ENCODE results near the gene TNFRSF14. TPM values are rescaled to one million over a fixed set of nuclear protein-coding genes. Genes with fewer than 3 reads are reported as not detected.

The TNFRSF14 gene
- total RNA-seq, 1 donor from 2014 or later, result 177 TPM

DNA sequence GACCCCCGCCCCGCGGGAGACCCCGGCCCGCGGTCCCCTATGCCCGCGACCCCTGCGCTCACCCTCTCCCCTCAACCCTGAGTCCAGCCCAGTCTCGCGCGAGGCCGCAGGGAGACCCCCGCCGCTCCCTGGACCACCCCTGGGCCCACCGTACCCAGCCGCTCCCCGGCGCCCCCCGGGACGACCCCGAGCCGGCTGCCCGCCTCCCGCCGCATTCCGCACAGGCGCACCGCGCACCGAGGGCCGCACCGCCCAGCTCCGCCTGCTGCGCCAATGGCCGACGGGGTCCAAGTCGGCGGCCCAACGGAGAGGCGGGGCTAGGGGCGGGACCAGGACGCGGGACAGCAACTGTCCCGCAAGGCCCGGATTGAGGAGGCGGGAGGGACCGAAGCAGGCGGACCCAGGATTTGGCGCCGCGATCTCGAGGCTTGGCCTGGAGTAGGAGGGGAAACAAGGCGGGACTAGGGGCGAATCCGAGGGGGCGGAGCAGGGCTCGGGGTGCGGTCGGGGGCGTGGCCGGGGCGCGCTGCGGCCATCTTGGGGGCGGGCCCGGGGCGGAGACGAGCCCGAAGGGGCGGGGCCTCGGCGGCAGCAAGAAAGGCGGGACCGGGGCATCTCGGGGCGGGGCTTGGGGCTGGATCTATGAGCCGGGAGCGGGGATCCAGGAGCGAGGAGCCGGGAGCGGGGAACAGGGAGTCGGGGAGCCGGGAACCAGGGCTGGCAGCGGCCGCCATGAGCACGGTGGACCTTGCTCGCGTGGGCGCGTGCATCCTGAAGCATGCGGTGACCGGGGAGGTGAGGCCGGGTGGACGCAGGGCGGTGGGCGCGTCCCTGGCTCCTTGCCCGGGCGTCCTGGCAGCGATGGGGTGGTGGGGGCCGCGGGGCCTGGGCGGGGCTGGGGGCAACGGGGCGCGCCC is 30.2 kb downstream of the TNFRSF14 start, which contains the start of gene PRXL2B:
PRXL2B (plus strand) TSS at position 624 of the 917 bp plus-strand sequence; CDS start at position 733, 109 bp downstream.
- peak; percentile 100 for DNase-seq (ENCODE audit: low read depth in 2 of 2)

DNA sequence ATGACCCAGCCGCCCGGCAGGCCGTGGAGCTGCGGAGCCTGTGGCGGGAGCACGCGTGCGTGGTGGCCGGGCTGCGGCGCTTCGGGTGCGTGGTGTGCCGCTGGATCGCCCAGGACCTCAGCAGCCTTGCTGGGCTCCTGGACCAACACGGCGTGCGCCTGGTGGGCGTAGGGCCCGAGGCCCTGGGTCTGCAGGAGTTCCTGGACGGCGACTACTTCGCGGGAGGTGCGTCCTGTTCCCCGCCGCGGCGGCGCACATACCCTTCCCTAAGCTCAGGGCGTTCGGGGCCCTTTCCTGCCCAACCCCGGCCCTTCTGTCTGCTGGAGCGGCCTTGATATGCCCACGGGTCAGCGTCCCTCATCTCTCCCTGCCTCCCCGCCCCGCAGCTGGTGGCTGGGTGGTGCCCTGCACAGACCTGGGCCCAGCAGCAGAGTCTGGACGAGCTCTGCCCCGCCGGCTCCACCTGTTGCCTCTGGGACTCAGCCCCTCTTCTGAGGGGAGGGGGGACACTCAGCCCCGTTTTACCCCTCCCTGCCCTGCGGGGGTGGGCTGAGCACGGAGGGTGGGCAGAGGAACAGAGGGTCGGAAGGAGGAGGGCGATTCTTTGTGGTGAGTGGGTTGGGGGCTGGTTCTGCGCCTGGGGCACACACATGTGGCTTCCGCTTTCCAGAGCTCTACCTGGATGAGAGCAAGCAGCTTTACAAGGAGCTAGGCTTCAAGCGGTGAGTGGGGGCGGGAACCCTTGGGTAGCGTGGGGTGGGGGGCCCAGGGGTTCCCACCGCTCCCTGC is 31.1 kb downstream of the TNFRSF14 start:
- peak in 1 of 2 donors; percentile 42 for DNase-seq (ENCODE audit: low read depth in 2 of 2)

DNA sequence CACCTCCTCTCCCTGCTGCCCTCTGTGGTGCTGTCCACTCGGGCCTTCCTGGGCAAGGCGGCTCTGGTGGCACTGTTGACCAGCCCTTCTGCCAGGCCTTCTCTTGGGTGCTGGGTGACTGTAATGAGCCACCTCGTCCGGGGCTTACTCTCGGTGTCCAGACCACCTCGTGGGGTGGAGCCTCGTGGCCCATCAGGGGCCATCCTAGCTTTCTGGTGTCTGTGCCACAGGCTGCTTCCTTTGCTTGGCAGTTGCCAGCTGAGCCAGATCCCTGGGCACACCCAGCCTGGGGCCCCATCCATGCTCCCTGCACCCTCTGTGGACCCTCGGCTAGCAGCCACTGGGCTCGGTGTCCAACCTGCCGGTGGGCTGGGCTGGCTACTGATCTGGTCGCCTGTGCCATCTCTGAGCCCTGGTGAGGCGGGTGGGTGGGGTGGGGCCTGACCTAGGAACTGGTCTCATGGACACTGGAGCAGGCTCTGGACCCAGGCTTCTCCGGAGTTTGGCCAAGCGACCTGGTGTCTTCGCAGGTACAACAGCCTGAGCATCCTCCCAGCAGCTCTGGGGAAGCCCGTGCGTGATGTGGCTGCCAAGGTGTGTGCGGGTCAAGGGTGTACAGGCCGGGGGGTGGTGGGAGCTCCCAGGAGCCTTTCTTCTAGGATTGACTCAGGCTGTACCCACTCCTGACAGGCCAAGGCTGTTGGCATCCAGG is 31.8 kb downstream of the TNFRSF14 start:
- DNase-seq (ENCODE audit: low read depth in 2 of 2), result no peak

DNA sequence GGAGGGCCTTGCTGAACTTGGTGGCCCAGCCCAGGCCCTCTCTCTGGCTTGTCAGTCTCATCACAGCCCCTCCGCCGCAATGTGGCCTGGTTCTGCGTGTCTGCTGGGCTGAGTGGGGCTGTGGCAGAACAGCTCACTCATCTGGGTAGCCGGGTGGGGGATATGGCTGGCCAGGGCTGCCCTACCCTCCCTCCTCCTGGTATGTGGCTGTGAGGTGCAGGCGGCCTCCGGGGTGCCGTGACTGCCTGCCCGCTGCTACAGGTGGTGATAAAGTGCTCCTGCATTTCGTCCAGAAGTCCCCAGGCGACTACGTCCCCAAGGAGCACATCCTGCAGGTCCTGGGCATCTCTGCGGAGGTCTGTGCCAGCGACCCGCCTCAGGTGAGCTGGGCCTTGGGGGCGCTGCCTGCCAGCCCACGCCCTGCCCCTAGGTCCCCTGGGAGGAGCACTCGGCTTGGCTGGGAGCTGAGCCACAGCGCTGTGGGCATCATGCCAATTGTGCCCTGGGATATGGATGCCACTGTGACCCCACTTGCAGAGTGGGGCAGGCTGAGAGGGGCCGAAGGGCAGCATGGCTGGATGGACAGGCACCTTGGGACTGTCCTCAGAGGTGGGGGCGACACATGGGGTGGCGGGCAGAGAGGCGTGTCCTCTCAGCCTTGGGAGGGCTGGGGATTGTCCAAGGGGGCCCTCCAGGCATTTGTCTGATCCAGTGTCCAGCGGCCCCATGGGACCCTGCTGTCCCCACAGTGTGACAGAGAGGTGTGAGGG is 32.7 kb downstream of the TNFRSF14 start:
- no peak for DNase-seq (ENCODE audit: low read depth in 2 of 2)

DNA sequence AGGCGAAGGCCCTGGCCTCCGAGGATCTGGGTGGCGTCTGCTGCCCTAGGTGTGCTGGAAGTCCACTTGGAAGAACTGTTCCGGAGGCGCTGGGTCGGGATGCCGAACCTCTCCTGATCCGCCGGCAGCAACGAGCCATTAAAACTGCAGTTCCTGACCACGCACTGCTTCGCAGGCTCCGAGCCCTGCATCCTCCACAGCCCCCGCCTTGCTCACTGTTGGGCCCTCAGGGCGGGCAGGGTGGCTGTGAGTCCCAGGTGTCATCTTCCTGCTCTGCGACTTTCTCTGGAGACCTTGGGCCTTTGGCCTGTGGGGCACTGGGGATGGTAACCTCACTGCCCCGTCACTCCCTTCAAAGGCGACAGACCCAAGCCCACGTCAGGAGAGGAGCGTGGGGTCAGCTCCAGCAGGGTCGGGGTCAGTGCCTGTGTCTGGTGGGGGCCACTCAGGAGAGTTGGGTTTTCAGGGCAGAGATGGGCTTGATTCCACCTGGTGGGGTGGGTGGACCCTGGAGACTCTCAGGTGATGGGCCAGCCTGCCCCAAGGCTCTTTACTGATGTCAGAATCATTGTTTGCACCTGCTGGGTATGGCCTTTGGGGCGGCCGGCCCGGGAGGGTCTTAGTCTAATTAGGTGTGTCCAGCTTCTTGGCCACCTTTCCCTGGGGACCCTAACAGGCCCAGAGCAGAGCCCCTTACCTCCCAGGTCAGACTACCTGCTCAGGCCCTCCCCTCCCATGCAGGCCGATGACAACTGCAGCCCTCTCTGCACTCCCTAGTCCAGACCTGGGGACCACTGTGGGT is 33.5 kb downstream of the TNFRSF14 start:
- no peak for DNase-seq (ENCODE audit: low read depth in 2 of 2)

DNA sequence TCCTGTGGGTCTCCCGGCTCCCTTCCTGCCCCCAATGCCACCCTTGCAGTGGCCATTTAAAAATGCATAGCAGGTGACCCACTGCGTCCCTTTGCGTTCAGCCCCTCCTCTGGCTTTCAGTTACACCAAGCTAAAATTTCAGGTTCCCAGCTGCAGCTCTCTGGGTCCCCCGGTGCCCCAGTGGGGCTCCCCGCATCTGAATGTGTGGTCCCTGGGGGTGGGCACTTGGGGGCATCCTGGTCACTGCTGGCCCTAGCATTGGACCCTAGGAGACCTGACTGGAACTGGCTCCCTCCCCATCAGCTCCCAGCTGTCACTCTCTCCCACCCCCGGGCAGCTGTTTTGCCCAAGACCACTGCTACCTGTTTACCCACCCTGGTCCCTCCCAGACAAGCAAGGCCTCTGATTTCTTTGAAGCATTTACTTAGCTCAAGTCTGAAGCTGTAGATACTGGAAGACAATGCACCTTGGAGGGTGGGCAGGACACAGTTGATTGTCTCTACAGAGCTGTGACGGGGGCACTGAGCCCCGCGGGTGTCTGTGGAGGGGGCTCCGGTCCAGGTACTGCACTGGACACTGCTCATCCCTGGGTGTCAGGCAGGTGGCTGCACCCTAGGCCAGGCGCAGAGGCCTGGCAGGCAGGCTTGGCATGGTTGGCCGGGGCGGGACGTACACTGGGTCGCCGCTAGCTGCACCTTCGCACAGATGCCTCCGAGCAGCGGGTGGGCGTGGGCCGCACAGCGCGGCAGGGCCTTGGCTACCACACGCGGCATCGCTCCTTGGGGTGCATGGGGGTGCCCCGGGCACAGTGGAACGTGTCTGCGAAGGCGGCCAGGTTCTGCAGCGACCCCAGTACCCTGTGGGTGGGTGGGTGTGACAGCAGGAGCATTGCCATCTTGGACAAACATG is 34.3 kb downstream of the TNFRSF14 start:
- DNase-seq (ENCODE audit: low read depth in 2 of 2), result no peak

DNA sequence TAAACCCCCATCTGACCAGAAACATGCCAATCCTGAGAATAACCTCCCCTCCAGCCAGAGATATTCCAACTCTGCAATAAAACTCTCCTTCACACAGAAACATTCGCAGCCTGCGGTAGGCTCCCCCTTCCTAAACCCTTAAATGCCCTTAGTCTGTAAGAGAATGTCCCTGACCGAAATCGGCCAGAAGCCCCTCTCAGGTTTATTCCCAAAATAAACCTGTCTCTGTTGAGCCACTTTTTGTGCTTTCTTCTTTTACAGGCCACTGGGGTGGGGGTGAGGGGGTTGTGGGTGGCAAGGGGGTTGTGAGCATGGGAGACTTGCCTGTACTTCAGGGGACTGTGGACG is 35.0 kb downstream of the TNFRSF14 start:
- no peak for DNase-seq (ENCODE audit: low read depth in 2 of 2)

DNA sequence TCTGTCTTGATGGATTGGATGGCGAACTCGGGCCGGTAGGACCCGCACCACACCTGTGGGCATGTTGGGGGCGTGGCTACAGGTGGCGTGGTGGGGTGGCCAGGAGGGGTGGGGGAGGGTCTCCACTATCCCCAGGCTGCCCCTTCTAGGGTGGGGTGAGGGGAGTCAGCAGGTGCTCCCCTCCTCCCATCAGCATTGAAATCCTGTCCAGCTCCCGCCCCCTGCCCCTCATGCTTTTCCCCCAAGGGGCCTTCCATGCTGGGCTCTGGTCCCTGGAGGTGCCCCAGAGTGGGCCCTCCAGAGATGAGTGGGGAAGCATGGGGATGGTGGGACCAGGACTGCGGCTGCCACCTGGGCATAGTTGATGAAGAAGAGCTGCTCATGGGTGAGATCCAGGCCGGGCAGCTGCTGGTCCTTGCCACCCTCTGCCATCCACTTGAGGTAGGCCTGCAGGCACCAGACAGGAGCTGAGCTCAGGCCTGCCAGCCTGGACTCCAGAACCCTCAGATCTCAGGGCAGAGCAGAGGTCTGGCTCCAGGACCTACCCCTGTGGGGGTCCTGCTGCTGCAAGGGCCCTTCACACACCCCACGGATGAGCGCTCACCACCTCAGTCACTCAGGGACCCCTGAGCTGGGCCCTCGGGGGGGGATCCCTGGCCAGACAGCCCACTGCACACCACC is 35.5 kb downstream of the TNFRSF14 start:
- no peak for DNase-seq (ENCODE audit: low read depth in 2 of 2)

DNA sequence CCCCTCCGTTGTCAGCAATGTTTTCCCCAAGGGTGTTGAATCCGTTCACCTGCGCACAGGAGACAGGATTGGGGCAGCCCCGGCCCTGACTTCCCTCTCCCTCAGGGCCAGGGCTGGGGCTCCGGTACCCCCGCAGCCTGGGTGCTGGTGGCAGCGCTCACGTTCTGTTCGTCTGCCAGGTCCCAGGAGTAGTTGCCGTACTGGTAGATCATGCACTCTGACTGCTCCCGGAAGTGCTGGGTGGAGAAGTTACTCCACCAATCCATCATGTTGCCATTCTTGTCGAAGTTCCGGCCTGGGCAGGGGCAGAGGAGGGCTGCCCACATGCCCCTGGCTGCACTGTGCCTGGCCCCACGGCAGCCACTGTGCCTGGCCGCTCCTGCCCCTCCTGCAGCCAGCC is 36.5 kb downstream of the TNFRSF14 start:
- DNase-seq (ENCODE audit: low read depth in 2 of 2), result peak in 1 of 2 donors; percentile 29

DNA sequence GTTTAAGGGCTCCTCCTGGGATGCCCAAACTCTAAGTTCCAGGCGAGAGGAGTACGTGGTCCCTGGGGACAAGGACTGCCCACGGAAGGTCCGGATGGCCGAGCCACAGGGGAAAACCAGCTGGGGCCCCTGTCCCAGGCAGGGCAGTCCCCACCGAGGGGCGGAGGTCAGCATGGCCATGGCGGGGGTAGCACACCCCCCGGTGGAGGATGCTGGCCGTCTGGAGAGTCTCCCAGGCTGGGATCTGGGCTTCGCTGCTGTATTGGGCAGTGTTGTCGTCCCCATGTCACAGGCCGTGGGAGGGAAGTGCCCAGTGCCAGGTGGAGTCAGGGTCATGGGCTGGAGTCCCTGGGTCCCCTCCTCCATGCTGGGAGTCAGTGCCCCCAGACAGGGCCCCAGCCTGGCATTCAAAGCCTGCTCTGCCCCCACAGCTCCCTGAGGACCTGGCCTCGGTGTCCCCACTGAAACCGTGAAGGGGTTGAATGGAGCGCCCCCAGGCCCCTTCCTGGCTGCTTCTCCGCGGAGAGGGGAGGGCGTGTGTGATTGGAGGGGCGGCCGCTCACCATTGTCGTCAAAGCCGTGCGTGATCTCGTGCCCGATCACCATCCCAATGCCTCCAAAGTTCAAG is 37.2 kb downstream of the TNFRSF14 start:
- no peak for DNase-seq (ENCODE audit: low read depth in 2 of 2)

DNA sequence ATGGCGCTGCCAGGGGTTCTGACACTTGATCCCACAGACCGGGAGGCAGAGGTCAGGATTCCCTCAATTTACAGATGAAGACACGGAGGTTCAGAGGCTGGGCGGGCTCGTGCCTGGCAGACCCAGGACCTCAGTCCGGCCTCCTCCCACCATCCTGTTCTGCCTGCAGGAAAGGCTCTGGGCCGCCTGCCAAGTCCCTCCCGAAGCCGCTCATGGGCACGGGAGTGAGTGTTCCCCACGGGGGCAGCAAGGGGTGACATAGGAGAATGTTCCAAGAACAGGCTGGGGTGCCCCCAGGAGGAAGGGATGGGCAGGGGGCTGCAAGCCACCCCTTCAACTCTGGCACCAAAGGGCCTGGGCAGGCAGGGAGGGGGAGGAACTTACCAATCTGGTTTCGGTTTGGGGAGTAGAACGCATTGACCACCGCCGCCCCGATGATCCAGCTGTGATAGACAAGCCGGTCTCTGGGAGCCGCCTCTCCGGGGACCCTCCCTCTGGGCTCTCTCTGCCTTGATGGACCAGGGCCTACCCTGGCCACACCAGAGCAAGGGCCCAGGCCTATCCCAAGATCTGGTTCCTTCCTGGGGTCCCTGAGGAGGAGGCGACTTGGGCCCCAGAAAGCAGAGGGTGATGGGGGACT is 38.0 kb downstream of the TNFRSF14 start:
- DNase-seq (ENCODE audit: low read depth in 2 of 2), result peak; percentile 61 to 78

DNA sequence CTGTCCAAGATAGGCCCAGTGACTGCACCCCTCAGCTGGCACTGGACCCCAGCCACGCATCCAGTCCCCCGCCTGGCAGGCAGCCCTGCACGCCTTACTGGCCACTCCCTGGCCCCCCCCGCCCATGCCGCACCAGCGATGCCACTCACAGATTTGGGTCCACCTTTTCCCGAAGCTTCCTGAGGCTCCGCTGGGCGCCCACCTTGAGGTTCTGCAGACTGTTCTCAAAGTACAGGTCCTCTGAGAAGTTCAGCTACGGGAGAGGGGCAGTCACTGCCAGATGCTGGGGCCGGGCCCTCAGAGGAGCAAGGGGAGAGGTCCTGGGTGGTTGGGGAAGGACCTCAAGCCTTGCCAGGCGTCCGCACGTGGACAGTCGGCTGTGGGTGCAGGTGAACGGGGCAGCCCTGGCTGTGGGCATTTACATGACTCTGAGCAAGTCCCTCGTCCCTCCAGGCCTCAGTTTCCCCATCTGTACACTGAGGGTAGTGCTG is 38.5 kb downstream of the TNFRSF14 start:
- DNase-seq (ENCODE audit: low read depth in 2 of 2), result no peak

DNA sequence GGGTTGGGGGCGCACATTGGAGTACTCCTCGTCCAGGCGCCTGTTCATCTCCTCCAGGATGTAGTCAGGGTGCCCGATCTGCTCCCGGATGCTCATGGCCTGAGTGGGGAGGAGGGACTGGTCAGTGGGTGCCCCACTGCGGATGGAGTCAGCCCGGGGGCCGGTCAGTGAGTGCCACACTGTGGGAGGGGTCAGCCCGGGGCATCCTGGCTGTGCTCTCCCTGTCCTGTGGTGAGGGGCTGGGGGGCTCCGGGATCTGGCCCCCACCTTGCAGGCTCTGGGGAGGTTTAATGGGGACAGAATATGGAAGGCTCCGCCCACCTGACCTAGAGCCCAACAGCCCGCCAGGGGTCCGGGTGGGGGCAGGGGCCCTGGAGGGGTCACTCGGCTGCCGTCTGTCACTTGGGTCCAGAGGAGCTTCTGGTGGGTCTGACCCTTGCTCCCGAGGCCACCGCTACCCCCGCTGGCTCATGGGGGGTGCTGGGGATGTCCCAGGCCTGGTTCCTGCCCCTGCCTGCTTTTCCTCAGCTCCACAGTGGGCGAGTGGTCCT is 39.2 kb downstream of the TNFRSF14 start:
- no peak for DNase-seq (ENCODE audit: low read depth in 2 of 2)

DNA sequence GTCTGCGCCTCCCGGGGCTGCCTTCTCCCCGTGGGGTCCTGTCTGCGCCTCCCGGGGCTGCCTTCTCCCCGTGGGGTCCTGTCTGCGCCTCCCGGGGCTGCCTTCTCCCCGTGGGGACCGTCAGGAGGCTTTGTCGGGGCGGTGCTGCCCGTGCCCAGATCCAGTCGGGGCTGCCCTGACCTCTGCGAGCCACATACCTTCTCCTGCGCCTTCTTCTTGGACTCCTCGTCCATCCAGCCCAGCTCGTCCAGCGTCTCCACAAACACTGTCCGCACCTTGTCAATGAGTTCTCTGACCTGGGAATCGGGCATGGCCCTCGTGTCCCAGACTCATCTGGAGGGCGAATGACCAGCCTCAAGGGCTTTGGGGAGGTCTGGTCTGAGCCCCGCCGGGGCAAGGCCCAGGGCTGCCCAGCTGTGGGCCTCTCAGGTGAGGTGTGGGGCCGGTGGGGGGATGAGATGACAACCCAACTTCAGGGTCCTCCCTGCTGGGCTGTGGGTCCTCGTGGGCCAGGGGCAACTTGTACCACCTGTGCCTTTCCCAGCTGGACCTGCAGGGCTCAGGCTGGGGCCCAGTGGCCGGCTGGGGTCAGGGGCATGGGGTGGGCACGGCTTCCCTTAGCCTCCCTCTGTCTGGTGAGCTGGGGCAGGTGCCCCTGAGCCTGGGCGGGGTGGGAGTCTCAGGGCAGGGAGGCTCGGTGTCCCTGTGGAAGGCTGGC is 39.8 kb downstream of the TNFRSF14 start:
- no peak for DNase-seq (ENCODE audit: low read depth in 2 of 2)

DNA sequence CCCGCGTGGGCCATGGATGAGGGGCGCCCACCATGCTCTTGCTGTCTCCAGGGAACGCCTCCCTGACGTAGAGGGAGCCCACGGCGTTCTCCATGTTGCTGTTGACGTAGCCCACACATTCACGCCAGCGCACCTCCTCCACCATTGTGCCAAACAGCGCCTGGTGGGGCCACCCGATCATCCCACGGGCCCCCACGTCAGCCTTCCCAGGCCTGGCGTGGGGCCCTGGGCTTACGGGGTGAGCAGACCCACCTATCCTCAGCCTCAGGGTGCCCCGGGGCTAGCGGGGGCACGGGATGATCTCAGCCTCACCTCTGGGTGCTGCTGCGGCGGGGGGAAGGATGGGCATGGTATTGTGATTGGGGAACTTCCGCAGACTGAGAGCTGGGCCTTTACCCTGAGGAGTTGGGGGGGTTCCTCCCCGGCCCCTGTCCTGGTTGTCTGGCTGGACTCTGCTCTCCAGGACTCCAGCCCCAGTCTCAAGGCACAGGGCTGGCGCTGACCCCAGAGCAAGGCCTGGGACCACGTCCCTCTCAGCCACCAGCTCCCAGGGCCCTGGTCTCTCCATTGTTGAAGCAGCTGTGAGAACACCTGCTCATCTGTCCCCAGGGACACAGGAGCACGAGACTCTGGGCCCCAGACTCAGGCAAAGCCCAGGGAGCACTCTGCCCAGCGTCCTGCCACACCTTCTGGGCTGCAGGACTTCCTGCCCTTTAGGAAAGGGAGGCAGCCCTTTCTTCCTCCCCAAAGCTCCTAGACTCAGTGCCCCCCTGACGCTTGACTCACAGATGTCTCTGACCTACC is 40.6 kb downstream of the TNFRSF14 start:
- no peak for DNase-seq (ENCODE audit: low read depth in 2 of 2)
